ENCODE measurements around the gene TPP1. TPM values are rescaled to one million over a fixed set of nuclear protein-coding genes. Genes with fewer than 3 reads are reported as not detected.

Gene TPP1
- total and polyA plus RNA-seq, 4 donors = 52.8 to 108 (median 86.5) TPM

DNA sequence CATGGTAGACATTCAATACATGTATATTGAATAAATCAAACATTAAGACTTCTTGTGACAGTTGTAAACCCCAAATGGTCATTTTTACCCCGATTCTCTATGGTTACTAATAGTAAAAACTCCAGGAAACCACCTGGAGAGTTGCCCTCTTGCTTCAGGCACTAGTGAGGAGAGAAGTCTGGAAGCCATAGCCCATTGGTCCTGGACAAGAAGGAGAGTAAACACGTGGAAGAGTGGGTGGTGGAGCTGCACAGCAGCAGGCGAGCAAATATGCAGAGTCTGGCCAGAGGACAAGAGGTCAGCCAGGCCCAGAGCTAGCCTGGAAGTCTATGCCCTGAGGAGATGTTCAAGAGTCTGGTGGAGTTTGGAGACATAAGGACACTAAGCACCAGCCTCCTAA, 18.6 kb upstream of the TPP1 start:
- Histone ChIP-seq H3K9me3 (ENCODE audit: control insufficient read depth in 4 of 4, low read length in 3 of 4) (no peaks in the 10 kb centered on the region), H3K27ac (ENCODE audit: low read depth in 1 of 2, low read length in 2 of 2) (peak overlapping the region; percentile 7 to 16), H3K36me3 (ENCODE audit: control insufficient read depth in 4 of 4, insufficient read depth in 3 of 4, low read depth in 1 of 4, low read length in 3 of 4) (no peaks in the 10 kb centered on the region), H3K9ac (ENCODE audit: low read depth in 1 of 2, low read length in 2 of 2) (no peak overlapping the region), H3K4me1 (ENCODE audit: control insufficient read depth in 4 of 4, insufficient read depth in 4 of 4, low read length in 3 of 4) (peaks cover 3 to 42% (median 27%) of the 10 kb centered on the region in 4 donors), H3K27me3 (ENCODE audit: control insufficient read depth in 4 of 4, insufficient read depth in 4 of 4, low read length in 3 of 4) (no peaks in the 10 kb centered on the region), H3K4me3 (ENCODE audit: low read depth in 1 of 3, low read length in 3 of 3) (no peak overlapping the region)
- DNase-seq (ENCODE audit: low spot score) = no peak
- TF ChIP-seq EGR1 (IDR thresholded peaks at IDR 0.05; ENCODE audit: low read depth in 2 of 2) (peak; percentile 76 to 80), TAF1 (conservative IDR thresholded peaks at IDR 0.05) (no peak), SP1 (IDR thresholded peaks at IDR 0.05) (peak; percentile 55), RXRA (IDR thresholded peaks at IDR 0.05) (peak; percentile 57 to 67), HNF4G (IDR thresholded peaks at IDR 0.05) (no peak), REST (IDR thresholded peaks at IDR 0.05) (no peak), ATF3 (IDR thresholded peaks at IDR 0.05) (no peak), HNF4A (conservative IDR thresholded peaks at IDR 0.05) (peak; percentile 75 to 79), NR2F2 (IDR thresholded peaks at IDR 0.05) (peak; percentile 75), RAD21 (IDR thresholded peaks at IDR 0.05) (no peak), JUND (IDR thresholded peaks at IDR 0.05) (peak in 1 of 2 donors; percentile 51), FOXA1 (IDR thresholded peaks at IDR 0.05) (peak; percentile 45), FOXA2 (IDR thresholded peaks at IDR 0.05) (peak; percentile 31), ZBTB33 (IDR thresholded peaks at IDR 0.05) (no peak), GABPA (IDR thresholded peaks at IDR 0.05 in 1 of 2, conservative IDR thresholded peaks at IDR 0.05 in 1 of 2) (no peak), YY1 (IDR thresholded peaks at IDR 0.05) (peak; percentile 67)
- TF ChIP-seq, protein P1, sequence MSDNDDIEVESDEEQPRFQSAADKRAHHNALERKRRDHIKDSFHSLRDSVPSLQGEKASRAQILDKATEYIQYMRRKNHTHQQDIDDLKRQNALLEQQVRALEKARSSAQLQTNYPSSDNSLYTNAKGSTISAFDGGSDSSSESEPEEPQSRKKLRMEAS (IDR thresholded peaks at IDR 0.05) = peak; percentile 60
- TF ChIP-seq, protein P2, sequence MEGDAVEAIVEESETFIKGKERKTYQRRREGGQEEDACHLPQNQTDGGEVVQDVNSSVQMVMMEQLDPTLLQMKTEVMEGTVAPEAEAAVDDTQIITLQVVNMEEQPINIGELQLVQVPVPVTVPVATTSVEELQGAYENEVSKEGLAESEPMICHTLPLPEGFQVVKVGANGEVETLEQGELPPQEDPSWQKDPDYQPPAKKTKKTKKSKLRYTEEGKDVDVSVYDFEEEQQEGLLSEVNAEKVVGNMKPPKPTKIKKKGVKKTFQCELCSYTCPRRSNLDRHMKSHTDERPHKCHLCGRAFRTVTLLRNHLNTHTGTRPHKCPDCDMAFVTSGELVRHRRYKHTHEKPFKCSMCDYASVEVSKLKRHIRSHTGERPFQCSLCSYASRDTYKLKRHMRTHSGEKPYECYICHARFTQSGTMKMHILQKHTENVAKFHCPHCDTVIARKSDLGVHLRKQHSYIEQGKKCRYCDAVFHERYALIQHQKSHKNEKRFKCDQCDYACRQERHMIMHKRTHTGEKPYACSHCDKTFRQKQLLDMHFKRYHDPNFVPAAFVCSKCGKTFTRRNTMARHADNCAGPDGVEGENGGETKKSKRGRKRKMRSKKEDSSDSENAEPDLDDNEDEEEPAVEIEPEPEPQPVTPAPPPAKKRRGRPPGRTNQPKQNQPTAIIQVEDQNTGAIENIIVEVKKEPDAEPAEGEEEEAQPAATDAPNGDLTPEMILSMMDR (IDR thresholded peaks at IDR 0.05; ENCODE audit: low read depth, low read length, missing input control) = no peak
- WGBS = 18% methylated on average over 3 of the region's 3 CpGs

Data from liver (tissue), 9 donors.